ENCODE results near the gene UTRN. TPM values are rescaled to one million over a fixed set of nuclear protein-coding genes. Genes with fewer than 3 reads are reported as not detected.

Gene UTRN
- total and polyA plus RNA-seq, 10 of the 15 experiments (the other 5 are each of a cell fraction or from before 2014, with no cell fraction given): 1.6 to 52.6 (median 25.5) TPM

DNA sequence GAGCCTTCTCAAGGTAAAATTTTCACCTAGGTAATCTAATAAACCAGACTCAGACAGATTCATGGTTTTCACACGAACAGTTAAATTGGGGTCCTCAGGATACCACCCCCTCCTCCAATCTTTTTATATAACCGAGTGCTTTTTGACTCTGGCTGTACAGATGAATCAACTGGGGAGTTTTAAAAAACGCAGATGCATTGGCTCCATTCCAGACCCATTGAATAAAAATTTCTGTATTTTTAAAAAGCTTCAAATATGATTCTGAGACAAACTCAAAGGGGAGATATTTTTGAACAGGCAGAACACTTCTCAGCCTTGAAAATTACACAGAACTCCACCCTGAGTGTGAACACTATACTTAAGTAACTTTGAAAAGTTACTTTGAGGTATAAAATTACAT is 7.2 kb downstream of the UTRN start:
- H4K20me1 ChIP-seq (ENCODE audit: control insufficient read depth, insufficient read depth): no peaks in the 10 kb centered on the region
- no peak overlapping the region for H2AFZ ChIP-seq (ENCODE audit: control insufficient read depth, low read depth, low read length)
- H3K4me2 ChIP-seq (ENCODE audit: control insufficient read depth, insufficient read depth): no peak overlapping the region
- intact Hi-C loops (cut with micrococcal nuclease; ENCODE audit: unreplicated experiment): no loop called here
- ATAC-seq: no peak
- H3K27ac ChIP-seq (ENCODE audit: control insufficient read depth, insufficient read depth): no peak overlapping the region
- H3K36me3 ChIP-seq (ENCODE audit: control insufficient read depth in 2 of 2, insufficient read depth in 2 of 2, low read length in 1 of 2): no peaks in the 10 kb centered on the region
- in situ Hi-C loops (cut with MboI): no loop called here
- no peak overlapping the region for H3K9ac ChIP-seq (ENCODE audit: control insufficient read depth, insufficient read depth, low read length)
- 31% methylated on average over 3 of the region's 3 CpGs for WGBS (ENCODE audit: insufficient coverage, insufficient replicate concordance, low lambda C conversion rate, missing lambda C conversion rate)
- H3K79me2 ChIP-seq (ENCODE audit: control insufficient read depth, insufficient read depth, low read length): no peaks in the 10 kb centered on the region
- TF ChIP-seq SMAD5 (IDR thresholded peaks at IDR 0.05; ENCODE audit: low read depth) (no peak), SUZ12 (IDR thresholded peaks at IDR 0.05; ENCODE audit: unreplicated experiment) (no peak), CBX5 (IDR thresholded peaks at IDR 0.05; ENCODE audit: low read depth) (no peak), NKRF (conservative IDR thresholded peaks at IDR 0.05) (no peak), SREBF2 (IDR thresholded peaks at IDR 0.05; ENCODE audit: low read length) (no peak), YBX1 (IDR thresholded peaks at IDR 0.05) (no peak), BACH1 (IDR thresholded peaks at IDR 0.05; ENCODE audit: borderline replicate concordance) (no peak), CBFB (IDR thresholded peaks at IDR 0.05; ENCODE audit: low read depth) (no peak), NRF1 (conservative IDR thresholded peaks at IDR 0.05; ENCODE audit: low read depth, low read length) (no peak), RELA (IDR thresholded peaks at IDR 0.05; ENCODE audit: borderline replicate concordance, partially characterized antibody) (no peak), TCF12 (IDR thresholded peaks at IDR 0.05; ENCODE audit: low read depth, low read length) (no peak), BMI1 (IDR thresholded peaks at IDR 0.05; ENCODE audit: borderline replicate concordance) (no peak), RUNX3 (IDR thresholded peaks at IDR 0.05; ENCODE audit: low read length) (no peak)
- no peaks in the 10 kb centered on the region for H3K4me1 ChIP-seq (ENCODE audit: control insufficient read depth, insufficient read depth, low read length)
- CTCF ChIA-PET: no interaction called here
- BruUV-seq (replicated peaks): no TSS peak
- DNase-seq (ENCODE audit: low read depth, low spot score): no peak
- POLR2A ChIA-PET: no interaction called here
- H3K9me3 ChIP-seq (replicated peaks; ENCODE audit: control insufficient read depth, insufficient read depth, low read length): no peaks in the 10 kb centered on the region
- H3K27me3 ChIP-seq (replicated peaks in 1 of 2; ENCODE audit: control insufficient read depth in 2 of 2, insufficient read depth in 2 of 2, low read length in 1 of 2): peaks cover 0 to 5% of the 10 kb centered on the region in 2 experiments; a peak in 1 of 4 replicates
- FAIRE-seq: no peak
- SMC1A ChIA-PET (ENCODE audit: uncharacterized antibody, unreplicated experiment): interaction anchor here (0.7 to 1.3 kb wide), 4 partner anchors 11 to 62 kb away, joined by 3 to 4 read pairs (median 3); no protein-coding TSS in a partner anchor
- H3K4me3 ChIP-seq: no peak overlapping the region
- RAD21 ChIA-PET (ENCODE audit: unreplicated experiment): no interaction called here

Measured in GM12878 (cell line).